OCI-LY3 (cell line): Measurements from ENCODE around the gene ASPN.

Source experiments
- H2AFZ ChIP-seq: fragments of 200-600, 300-600 bp; shearing (Covaris generic); 2 replicates; pipeline ENCODE4 v1.6.0; 2014; ENCODE audit warnings: antibody characterized with exemption, low read depth, low read length
- H3K27ac ChIP-seq: fragments of 200-600, 300-600 bp; sonication (generic); 2 replicates; pipeline ENCODE4 v1.5.1; 2014; ENCODE audit warnings: mild to moderate bottlenecking, low read length, moderate library complexity, mixed read lengths
- H3K27me3 ChIP-seq: fragments of 200-600, 300-600 bp; sonication (generic); 2 replicates; pipeline ENCODE4 v1.6.1; 2014; ENCODE audit warnings: low read depth, low read length, mixed read lengths
- H3K36me3 ChIP-seq: fragments of 200-600, 300-600 bp; sonication (generic); replicated peaks from 2 replicates; pipeline ENCODE3; 2014; ENCODE audit warnings: low read depth, low read length, mixed read lengths
- H3K4me1 ChIP-seq: fragments of 300-600, 200-600 bp; sonication (generic); 2 replicates; pipeline ENCODE4 v1.6.1; 2014; ENCODE audit warnings: low read length, mixed read lengths
- H3K4me2 ChIP-seq: fragments of 200-600, 300-600 bp; sonication (generic); 2 replicates; pipeline ENCODE4 v1.6.1; 2014; ENCODE audit warnings: low read length, mixed read lengths
- H3K4me3 ChIP-seq: fragments of 300-600, 200-600 bp; sonication (generic); 2 replicates; pipeline ENCODE4 v1.5.1; 2014; ENCODE audit warnings: antibody characterized with exemption, mild to moderate bottlenecking, low read length, moderate library complexity
- H3K79me2 ChIP-seq: fragments of 300-600, 200-600 bp; shearing (Covaris generic); 2 replicates; pipeline ENCODE4 v1.6.1; 2014; ENCODE audit warnings: mild to moderate bottlenecking, low read length, mixed read lengths
- H3K9ac ChIP-seq: fragments of 300-600, 200-600 bp; shearing (Covaris generic); 2 replicates; pipeline ENCODE4 v1.6.0; 2014; ENCODE audit warnings: mild to moderate bottlenecking, low read length, moderate library complexity
- H3K9me3 ChIP-seq: fragments of 200-600, 300-600 bp; shearing (Covaris generic); 2 replicates; pipeline ENCODE4 v1.6.1; 2014; ENCODE audit warnings: low read length, mixed read lengths; ENCODE audit not compliant: insufficient read depth
- H4K20me1 ChIP-seq: fragments of 200-600, 300-600 bp; sonication (generic); 2 replicates; pipeline ENCODE4 v1.6.1; 2016; ENCODE audit warnings: low read length, mixed read lengths; ENCODE audit not compliant: insufficient read depth
- CTCF ChIP-seq: fragments of 200-600, 300-600 bp; sonication (generic); IDR thresholded peaks from 2 replicates; pipeline ENCODE4 v1.5.1; 2014; ENCODE audit warnings: antibody characterized with exemption, low read length, low read depth
- EZH2phosphoT487 ChIP-seq: fragments of 200-600 bp; shearing (Covaris generic); IDR thresholded peaks from 2 replicates; pipeline ENCODE4 v1.6.1; 2018; ENCODE audit warnings: antibody characterized with exemption, mixed run types, low read depth

The ASPN gene

GRCh38 chr9:92516521-92516920, 34.2 kb upstream of the ASPN start:
- Histone ChIP-seq H3K9ac (no peak overlapping the region), H3K4me1 (no peaks in the 10 kb centered on the region), H3K79me2 (no peaks in the 10 kb centered on the region), H2AFZ (no peak overlapping the region), H3K4me3 (no peak overlapping the region), H3K27me3 (no peaks in the 10 kb centered on the region), H3K27ac (no peak overlapping the region), H3K9me3 (no peaks in the 10 kb centered on the region), H3K36me3 (no peaks in the 10 kb centered on the region), H3K4me2 (no peak overlapping the region), H4K20me1 (no peaks in the 10 kb centered on the region)
- TF ChIP-seq CTCF = no peak
- no peak for TF ChIP-seq EZH2phosphoT487

- no peaks in the 10 kb centered on the region for H3K27me3 ChIP-seq
- H3K27ac ChIP-seq = no peak overlapping the region
- H3K4me1 ChIP-seq = peaks cover 7% of the 10 kb centered on the region
- H3K9ac ChIP-seq = no peak overlapping the region
- H4K20me1 ChIP-seq = no peaks in the 10 kb centered on the region
- no peak overlapping the region for H2AFZ ChIP-seq
- TF ChIP-seq EZH2phosphoT487 (no peak), CTCF (no peak)
- no peak overlapping the region for H3K4me2 ChIP-seq
- H3K4me3 ChIP-seq = no peak overlapping the region
- no peaks in the 10 kb centered on the region for H3K36me3 ChIP-seq
- no peaks in the 10 kb centered on the region for H3K9me3 ChIP-seq
- H3K79me2 ChIP-seq = no peaks in the 10 kb centered on the region
These were observed 32.3 kb upstream of the ASPN start for GRCh38 chr9:92514635-92515034.

GRCh38 chr9:92513349-92513748, 31.0 kb upstream of the ASPN start:
- TF ChIP-seq EZH2phosphoT487 (no peak), CTCF (no peak)
- Histone ChIP-seq H3K4me3 (no peak overlapping the region), H3K4me1 (peaks cover 7% of the 10 kb centered on the region), H3K79me2 (no peaks in the 10 kb centered on the region), H3K9me3 (no peaks in the 10 kb centered on the region), H4K20me1 (no peaks in the 10 kb centered on the region), H3K36me3 (no peaks in the 10 kb centered on the region), H3K4me2 (no peak overlapping the region), H3K27ac (no peak overlapping the region), H3K9ac (no peak overlapping the region), H3K27me3 (no peaks in the 10 kb centered on the region), H2AFZ (no peak overlapping the region)

GRCh38 chr9:92512622-92513021, 30.3 kb upstream of the ASPN start:
- no peak overlapping the region for H3K9ac ChIP-seq
- H3K27ac ChIP-seq = no peak overlapping the region
- TF ChIP-seq EZH2phosphoT487 (no peak), CTCF (no peak)
- H3K4me1 ChIP-seq = peaks cover 7% of the 10 kb centered on the region
- no peaks in the 10 kb centered on the region for H4K20me1 ChIP-seq
- no peaks in the 10 kb centered on the region for H3K27me3 ChIP-seq
- H2AFZ ChIP-seq = no peak overlapping the region
- H3K9me3 ChIP-seq = no peaks in the 10 kb centered on the region
- H3K4me3 ChIP-seq = no peak overlapping the region
- H3K36me3 ChIP-seq = no peaks in the 10 kb centered on the region
- no peaks in the 10 kb centered on the region for H3K79me2 ChIP-seq
- H3K4me2 ChIP-seq = no peak overlapping the region
